Kidney (tissue), 14 donors: ENCODE measurements around the gene GLIS1. TPM values are rescaled to one million over a fixed set of nuclear protein-coding genes. Genes with fewer than 3 reads are reported as not detected.

Source experiments
- DNase-seq, 5 donors: peaks; one replicate each; pipeline ENCODE4 v3.0.0-alpha.2; 2013 to 2020
- FAIRE-seq: peaks from 2 replicates; lab custom pipeline; 2012; peaks lifted over from hg19 to GRCh38; lab: Jason Lieb, UNC
- H3K27ac ChIP-seq, 2 donors: one replicate each; pipeline ENCODE4 v1.7.0; 2013; ENCODE audit warnings: low read depth in 2 of 2, low read length in 2 of 2, inconsistent platforms in 1 of 2
- H3K27me3 ChIP-seq: one replicate; pipeline ENCODE4 v1.7.1; 2013; ENCODE audit warnings: low read length, inconsistent platforms; ENCODE audit not compliant: control insufficient read depth, insufficient read depth
- H3K36me3 ChIP-seq, 3 donors: one replicate each; pipeline versions ENCODE4 v1.7.0 to v1.7.1; 2013; ENCODE audit warnings: low read length in 3 of 3, control low read depth in 1 of 3, inconsistent platforms in 1 of 3; ENCODE audit not compliant: insufficient read depth in 3 of 3, control insufficient read depth in 2 of 3
- H3K4me1 ChIP-seq, 3 donors: one replicate each; pipeline versions ENCODE4 v1.7.0 to v1.7.1; 2013; ENCODE audit warnings: low read length in 3 of 3, inconsistent platforms in 1 of 3, low read depth in 1 of 3; ENCODE audit not compliant: control insufficient read depth in 2 of 3, insufficient read depth in 2 of 3
- H3K4me3 ChIP-seq, 3 donors: one replicate each; pipeline versions ENCODE4 v1.7.0 to v1.8.1; 2013; ENCODE audit warnings: low read length in 3 of 3, control low read depth in 1 of 3, inconsistent platforms in 1 of 3
- H3K9ac ChIP-seq, 3 donors: one replicate each; pipeline versions ENCODE4 v1.7.0 to v1.7.1; 2013; ENCODE audit warnings: low read length in 3 of 3, control low read depth in 1 of 3, inconsistent platforms in 1 of 3
- H3K9me3 ChIP-seq, 3 donors: one replicate each; pipeline versions ENCODE4 v1.7.0 to v1.7.1; 2013; ENCODE audit warnings: low read length in 3 of 3, control low read depth in 1 of 3, inconsistent platforms in 1 of 3; ENCODE audit not compliant: control insufficient read depth in 2 of 3, insufficient read depth in 1 of 3
- CTCF ChIP-seq: IDR thresholded peaks from 3 replicates; pipeline ENCODE4 v1.5.1; 2012; ENCODE audit warnings: mild to moderate bottlenecking, moderate library complexity, borderline replicate concordance; ENCODE audit not compliant: insufficient read depth; ENCODE audit errors: extremely low read depth
- intact Hi-C: fragments of 100-400 bp; cut with DNase I; formaldehyde crosslinking; loops from one replicate; pipeline ENCODE4 v1.11.1; 2022
- polyA plus RNA-seq: library from polyadenylated mRNA; stranded (reverse); fragments of 350-450 nt; fragmentation: Illumina TruSeq; extraction: RNeasy Lipid Tissue Mini Kit (QIAGEN cat#74804); gene quantifications from one replicate; pipeline ENCODE4 v1.2.3, GENCODE V29; 2014; ENCODE audit warnings: low read depth, low replicate concordance; ENCODE audit not compliant: insufficient read depth
- total RNA-seq: library from RNA; stranded (reverse); fragmentation: NEBNext Ultra II Directional; extraction: Animal tissue kit (Norgen Biotek cat#: 25700); gene quantifications from one replicate; pipeline ENCODE4 v1.2.1, GENCODE V29; 2021
- donor health status: control.
- donor health status: control.
- donor health status: control.
- donor health status: control.
- donor health status: control.
- donor health status: DM: yes; HTN: yes; CAD: no.
- donor health status: Normal renal cell carcinoma (clear cell type).

GLIS1 gene
- total and polyA plus RNA-seq, 2 donors from 2014 or later: 3.3 to 3.7 TPM

GRCh38 chr1:53719469-53719868 lies 19.5 kb downstream of the GLIS1 start:
- no peak overlapping the region for H3K9ac ChIP-seq
- no peak overlapping the region for H3K27ac ChIP-seq
- H3K4me3 ChIP-seq: no peak overlapping the region
- no peak for TF ChIP-seq CTCF
- no peak for FAIRE-seq
- no peaks in the 10 kb centered on the region for H3K9me3 ChIP-seq
- H3K27me3 ChIP-seq: no peaks in the 10 kb centered on the region
- intact Hi-C loops: no loop called here
- H3K4me1 ChIP-seq: no peaks in the 10 kb centered on the region
- H3K36me3 ChIP-seq: no peaks in the 10 kb centered on the region
- no peak for DNase-seq

GRCh38 chr1:53718443-53718842 lies 20.5 kb downstream of the GLIS1 start:
- no peaks in the 10 kb centered on the region for H3K36me3 ChIP-seq
- FAIRE-seq (no peak), DNase-seq (no peak)

GRCh38 chr1:53717025-53717804 lies 21.7 kb downstream of the GLIS1 start:
- H3K9ac ChIP-seq: no peak overlapping the region
- no peak for TF ChIP-seq CTCF
- H3K27me3 ChIP-seq: no peaks in the 10 kb centered on the region
- no peaks in the 10 kb centered on the region for H3K36me3 ChIP-seq
- FAIRE-seq (no peak), DNase-seq (no peak)
- no peak overlapping the region for H3K4me3 ChIP-seq
- intact Hi-C loops: no loop called here
- H3K4me1 ChIP-seq: no peaks in the 10 kb centered on the region
- H3K9me3 ChIP-seq: no peaks in the 10 kb centered on the region
- no peak overlapping the region for H3K27ac ChIP-seq

More at GRCh38 chr1:53718443-53718842, 20.5 kb downstream of the GLIS1 start:
- Histone ChIP-seq H3K27me3 (no peaks in the 10 kb centered on the region), H3K4me3 (no peak overlapping the region), H3K27ac (no peak overlapping the region), H3K9me3 (no peaks in the 10 kb centered on the region), H3K9ac (no peak overlapping the region), H3K4me1 (no peaks in the 10 kb centered on the region)
- intact Hi-C loops: no loop called here
- TF ChIP-seq CTCF: no peak

- intact Hi-C loops: no loop called here
- FAIRE-seq: no peak
- TF ChIP-seq CTCF: no peak
Measured at GRCh38 chr1:53716150-53716549, 22.8 kb downstream of the GLIS1 start.

More at GRCh38 chr1:53716150-53716549, 22.8 kb downstream of the GLIS1 start:
- Histone ChIP-seq H3K4me3 (no peak overlapping the region), H3K36me3 (no peaks in the 10 kb centered on the region), H3K27ac (no peak overlapping the region), H3K9me3 (no peaks in the 10 kb centered on the region), H3K9ac (no peak overlapping the region), H3K27me3 (no peaks in the 10 kb centered on the region), H3K4me1 (no peaks in the 10 kb centered on the region)
- DNase-seq: no peak
